Measurements from ENCODE around the gene LHFPL2. TPM values are rescaled to one million over a fixed set of nuclear protein-coding genes. Genes with fewer than 3 reads are reported as not detected.

The LHFPL2 gene
- total and polyA plus RNA-seq, 3 donors from 2014 or later = 24.8 to 48.6 (median 42.8) TPM

GRCh38 chr5:78554670-78555069 is 93.9 kb downstream of the LHFPL2 start:
- TF ChIP-seq, protein P1, sequence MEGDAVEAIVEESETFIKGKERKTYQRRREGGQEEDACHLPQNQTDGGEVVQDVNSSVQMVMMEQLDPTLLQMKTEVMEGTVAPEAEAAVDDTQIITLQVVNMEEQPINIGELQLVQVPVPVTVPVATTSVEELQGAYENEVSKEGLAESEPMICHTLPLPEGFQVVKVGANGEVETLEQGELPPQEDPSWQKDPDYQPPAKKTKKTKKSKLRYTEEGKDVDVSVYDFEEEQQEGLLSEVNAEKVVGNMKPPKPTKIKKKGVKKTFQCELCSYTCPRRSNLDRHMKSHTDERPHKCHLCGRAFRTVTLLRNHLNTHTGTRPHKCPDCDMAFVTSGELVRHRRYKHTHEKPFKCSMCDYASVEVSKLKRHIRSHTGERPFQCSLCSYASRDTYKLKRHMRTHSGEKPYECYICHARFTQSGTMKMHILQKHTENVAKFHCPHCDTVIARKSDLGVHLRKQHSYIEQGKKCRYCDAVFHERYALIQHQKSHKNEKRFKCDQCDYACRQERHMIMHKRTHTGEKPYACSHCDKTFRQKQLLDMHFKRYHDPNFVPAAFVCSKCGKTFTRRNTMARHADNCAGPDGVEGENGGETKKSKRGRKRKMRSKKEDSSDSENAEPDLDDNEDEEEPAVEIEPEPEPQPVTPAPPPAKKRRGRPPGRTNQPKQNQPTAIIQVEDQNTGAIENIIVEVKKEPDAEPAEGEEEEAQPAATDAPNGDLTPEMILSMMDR (IDR thresholded peaks at IDR 0.05) = no peak
- no peak for TF ChIP-seq POLR2A (IDR thresholded peaks at IDR 0.05)
- DNase-seq = no peak
- Histone ChIP-seq H3K36me3 (ENCODE audit: low read depth, missing control alignments) (no peaks in the 10 kb centered on the region), H3K27ac (no peak overlapping the region), H3K9me3 (no peaks in the 10 kb centered on the region), H3K4me1 (no peaks in the 10 kb centered on the region), H3K27me3 (no peaks in the 10 kb centered on the region), H3K4me3 (no peak overlapping the region)
- intact Hi-C loops (cut with DNase I; ENCODE audit: low total_unique reads) = no loop called here
- 79 to 84% methylated on average over 3 of the region's 3 CpGs for WGBS, 2 donors

DNA sequence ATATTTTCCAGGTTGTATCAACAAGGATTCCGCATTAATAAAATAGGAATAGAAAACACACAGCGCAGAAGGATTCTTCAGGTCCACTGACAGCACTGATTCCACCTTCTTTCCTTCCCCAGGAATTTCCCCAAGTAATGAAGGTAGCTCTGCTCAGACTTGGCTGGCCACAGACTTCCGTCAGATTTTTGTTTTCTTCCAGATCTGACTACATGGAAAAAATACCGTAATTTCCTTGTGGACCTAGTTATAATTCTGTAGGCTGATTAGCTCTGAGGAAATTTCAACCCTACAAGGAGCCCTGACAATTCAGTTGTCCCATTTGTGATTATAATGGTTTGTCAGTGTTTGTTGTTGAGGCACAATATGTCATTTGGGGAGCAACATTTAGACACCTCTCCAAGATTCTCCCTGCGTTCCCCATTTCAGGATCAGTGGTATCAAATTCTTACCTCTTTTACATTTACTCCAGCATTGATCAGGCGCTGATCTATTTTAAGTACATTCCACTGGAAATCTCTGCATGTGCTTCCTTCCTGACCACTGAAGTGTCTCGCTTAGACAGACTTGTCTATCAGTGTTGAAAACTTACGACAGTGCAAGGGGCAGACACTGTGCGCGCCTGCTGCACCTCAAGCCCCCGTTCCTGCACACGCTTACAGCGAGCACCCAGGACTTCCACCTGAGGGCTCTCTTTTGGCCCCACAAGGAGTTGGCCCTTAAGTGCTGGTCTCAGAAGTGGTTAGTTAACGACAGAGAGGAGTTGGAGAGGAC is 94.8 kb downstream of the LHFPL2 start:
- Histone ChIP-seq H3K9me3 (no peaks in the 10 kb centered on the region), H3K36me3 (ENCODE audit: low read depth, missing control alignments) (no peaks in the 10 kb centered on the region), H3K4me3 (no peak overlapping the region), H3K27ac (no peak overlapping the region), H3K4me1 (no peaks in the 10 kb centered on the region), H3K27me3 (no peaks in the 10 kb centered on the region)
- no peak for TF ChIP-seq POLR2A (IDR thresholded peaks at IDR 0.05)
- TF ChIP-seq, protein P1 (IDR thresholded peaks at IDR 0.05) = no peak
- no peak for DNase-seq
- WGBS, 2 donors = 89 to 92% methylated on average over 14 of the region's 14 CpGs
- intact Hi-C loops (cut with DNase I; ENCODE audit: low total_unique reads) = no loop called here

GRCh38 chr5:78552729-78553342 is 95.7 kb downstream of the LHFPL2 start:
- Histone ChIP-seq H3K27ac (no peak overlapping the region), H3K4me3 (no peak overlapping the region), H3K4me1 (peaks cover 7% of the 10 kb centered on the region), H3K9me3 (no peaks in the 10 kb centered on the region), H3K27me3 (no peaks in the 10 kb centered on the region), H3K36me3 (ENCODE audit: low read depth, missing control alignments) (no peaks in the 10 kb centered on the region)
- 84 to 93% methylated on average over 12 of the region's 12 CpGs for WGBS, 2 donors
- intact Hi-C loops (cut with DNase I; ENCODE audit: low total_unique reads) = no loop called here
- DNase-seq = no peak
- TF ChIP-seq, protein P1 (IDR thresholded peaks at IDR 0.05) = no peak
- TF ChIP-seq POLR2A (IDR thresholded peaks at IDR 0.05) = no peak

- no peaks in the 10 kb centered on the region for H3K9me3 ChIP-seq
- H3K36me3 ChIP-seq (ENCODE audit: low read depth, missing control alignments) = no peaks in the 10 kb centered on the region
- DNase-seq = no peak
- WGBS, 2 donors = 67 to 76% methylated on average over 2 of the region's 2 CpGs
- H3K4me3 ChIP-seq = no peak overlapping the region
- intact Hi-C loops (cut with DNase I; ENCODE audit: low total_unique reads) = no loop called here
- H3K4me1 ChIP-seq = peaks cover 15% of the 10 kb centered on the region
- H3K27me3 ChIP-seq = no peaks in the 10 kb centered on the region
- TF ChIP-seq POLR2A (IDR thresholded peaks at IDR 0.05) = no peak
- TF ChIP-seq, protein P1 (IDR thresholded peaks at IDR 0.05) = no peak
- H3K27ac ChIP-seq = no peak overlapping the region
These were observed 97.7 kb downstream of the LHFPL2 start for GRCh38 chr5:78550891-78551290.

Measured in testis (tissue), 3 donors.